ENCODE results near the gene NOPCHAP1.

Gene NOPCHAP1

DNA sequence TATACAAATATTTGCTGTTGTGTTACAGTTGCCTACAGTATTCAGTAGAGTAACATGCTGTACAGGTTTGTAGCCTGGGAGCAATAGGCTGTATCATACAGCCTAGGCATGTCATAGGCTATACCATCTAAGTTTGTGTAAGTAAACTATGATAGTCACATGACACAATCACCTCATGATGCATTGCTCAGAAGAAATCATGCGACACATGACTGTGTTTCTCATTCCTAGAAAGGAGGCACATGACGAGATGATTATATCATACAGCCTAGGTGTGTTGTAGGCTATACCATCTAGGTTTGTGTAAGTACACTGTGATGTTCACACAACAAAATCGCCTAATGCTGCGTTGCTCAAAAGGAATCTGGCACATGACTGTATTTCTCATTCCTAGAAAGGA lies 31.9 kb downstream of the NOPCHAP1 start:
- no peak for DNase-seq (ENCODE audit: low spot score)
- no peak for FAIRE-seq

- FAIRE-seq (no peak), DNase-seq (ENCODE audit: low spot score) (no peak)
Measured at GRCh38 chr12:105018776-105019175, 32.7 kb downstream of the NOPCHAP1 start.

- DNase-seq (ENCODE audit: low spot score) (no peak), FAIRE-seq (no peak)
Measured at GRCh38 chr12:105020241-105020962, 34.3 kb downstream of the NOPCHAP1 start.

DNA sequence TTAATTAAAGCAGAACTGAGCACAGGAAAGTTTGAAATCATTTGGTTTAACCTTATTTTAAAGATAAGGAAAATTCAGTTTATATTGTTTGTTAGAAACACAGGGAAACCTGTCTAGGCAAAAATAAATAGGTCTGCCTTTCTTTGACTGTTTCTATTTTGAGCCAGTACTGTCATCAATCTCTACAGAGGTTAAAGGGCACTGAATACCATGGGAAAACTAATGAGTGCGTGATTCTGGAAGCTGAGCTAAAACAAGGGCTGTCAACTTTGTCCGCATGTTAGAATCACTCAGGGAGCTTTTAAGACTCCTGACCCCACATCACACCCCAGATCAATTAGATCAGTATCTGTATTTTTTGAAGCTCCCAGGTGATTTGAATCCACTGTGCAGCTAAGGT lies 38.8 kb downstream of the NOPCHAP1 start:
- DNase-seq (ENCODE audit: low spot score) (no peak), FAIRE-seq (no peak)

- FAIRE-seq (no peak), DNase-seq (ENCODE audit: low spot score) (no peak)
Measured at GRCh38 chr12:105025890-105026289, 39.8 kb downstream of the NOPCHAP1 start.

- no peak for FAIRE-seq
- DNase-seq (ENCODE audit: low spot score), result no peak
Measured at GRCh38 chr12:105026411-105026810, 40.3 kb downstream of the NOPCHAP1 start.

DNA sequence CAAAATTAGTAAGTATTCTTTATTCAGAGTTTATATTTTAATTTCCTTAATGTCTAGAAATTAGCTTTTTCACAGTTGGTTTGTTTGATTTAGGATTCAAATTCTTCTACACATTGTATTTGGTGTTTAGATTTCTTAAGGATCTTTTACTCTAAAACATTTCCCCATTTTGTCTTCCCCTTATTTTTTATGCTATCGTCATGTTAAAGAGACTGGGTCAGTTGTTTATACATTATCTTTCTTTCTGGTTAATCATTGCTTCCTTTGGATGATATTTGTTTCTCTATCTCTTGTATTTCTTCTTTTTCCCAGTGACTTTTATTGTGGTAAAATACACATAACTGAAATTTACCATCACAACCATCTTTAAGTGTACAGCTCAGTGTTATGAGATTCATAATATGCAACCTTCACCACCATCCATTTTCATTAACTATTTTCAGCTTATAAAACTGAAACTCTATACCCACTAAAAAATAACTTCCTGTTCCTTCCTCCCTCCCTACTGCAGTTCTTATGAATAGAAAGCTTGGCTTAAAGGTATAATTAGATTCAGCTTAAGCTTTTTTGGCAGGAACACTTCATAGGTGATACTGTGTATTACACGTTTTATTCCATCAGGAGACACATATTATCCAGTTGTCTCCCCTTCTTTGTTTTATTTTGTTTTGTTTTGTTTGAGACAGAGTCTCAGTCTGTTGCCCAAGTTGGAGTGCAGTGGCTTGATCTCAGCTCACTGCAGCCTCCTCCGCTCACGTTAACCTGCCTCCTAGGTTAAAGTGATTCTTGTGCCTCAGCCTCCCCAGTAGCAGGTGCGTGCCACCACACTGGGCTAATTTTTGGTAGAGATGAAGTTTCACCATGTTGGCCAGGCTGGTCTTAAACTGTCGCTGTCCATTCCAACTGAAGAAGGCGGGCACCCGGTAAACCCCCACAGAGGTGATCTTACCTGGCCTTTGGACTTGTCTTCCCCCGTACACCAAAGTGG lies 45.0 kb downstream of the NOPCHAP1 start:
- DNase-seq (ENCODE audit: low spot score) (no peak), FAIRE-seq (no peak)

DNA sequence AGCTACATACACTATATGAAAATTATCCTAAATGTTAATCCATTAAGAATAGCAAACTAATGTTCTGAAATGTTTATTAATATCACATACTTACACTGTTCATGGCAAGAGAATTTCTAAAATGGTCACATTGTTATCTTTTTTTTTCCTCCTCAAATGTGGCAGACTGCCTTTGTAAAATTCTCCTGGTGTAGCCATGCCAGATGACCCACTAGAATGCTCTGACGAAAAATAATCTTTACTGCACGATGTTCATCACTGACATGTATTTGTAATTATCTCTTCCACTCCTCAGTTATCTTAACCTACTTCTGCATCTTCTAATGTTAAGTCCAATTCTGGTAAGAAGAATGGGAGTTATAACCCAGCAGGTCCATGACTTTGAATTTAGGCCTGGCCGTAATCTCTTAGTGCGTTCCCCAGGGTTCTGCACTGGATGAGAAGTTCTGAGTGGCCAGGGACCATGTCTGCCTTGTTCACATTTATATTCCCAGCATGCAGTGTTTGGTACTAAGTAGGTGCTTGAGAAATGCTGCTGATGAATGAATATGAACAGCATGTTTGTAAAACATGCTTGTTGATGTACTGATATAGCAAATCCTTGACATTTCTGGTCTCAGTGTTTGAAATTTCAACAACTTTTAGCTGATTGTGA lies 46.7 kb downstream of the NOPCHAP1 start:
- DNase-seq (ENCODE audit: low spot score) (no peak), FAIRE-seq (no peak)

DNA sequence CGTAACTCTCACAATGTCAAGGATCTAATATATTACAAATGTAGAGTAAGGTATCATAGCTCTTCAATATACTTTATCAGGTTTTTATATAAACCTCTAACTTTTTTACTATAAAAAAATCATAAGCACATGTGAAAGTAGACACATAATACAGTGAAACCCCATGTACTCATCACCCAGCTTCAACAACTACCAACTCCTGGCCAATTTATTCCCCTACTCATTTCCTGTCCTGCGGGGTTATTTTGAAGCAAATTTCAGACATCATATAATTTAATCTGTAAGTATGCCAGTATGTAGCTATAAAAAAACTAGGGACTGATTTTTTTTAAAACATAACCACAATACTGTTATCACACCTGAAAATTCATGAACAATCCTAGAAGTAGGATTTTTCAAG lies 47.7 kb downstream of the NOPCHAP1 start:
- FAIRE-seq, result no peak
- no peak for DNase-seq (ENCODE audit: low spot score)
